GM19025 (cell line): ENCODE results near the gene IQCF5.
"Not testable (repeated sequence)": the region's sequence is repeated elsewhere in the genome, so short reads cannot be mapped to it uniquely, and the experiment has no call there.

ENCODE experiments used
- ATAC-seq: cut with Tn5 transposase; IDR thresholded peaks from one replicate; pipeline ENCODE4 v1.9.1; 2021; ENCODE audit warnings: mild to moderate bottlenecking, low read depth, moderate library complexity; ENCODE audit not compliant: unreplicated experiment

Gene IQCF5

DNA sequence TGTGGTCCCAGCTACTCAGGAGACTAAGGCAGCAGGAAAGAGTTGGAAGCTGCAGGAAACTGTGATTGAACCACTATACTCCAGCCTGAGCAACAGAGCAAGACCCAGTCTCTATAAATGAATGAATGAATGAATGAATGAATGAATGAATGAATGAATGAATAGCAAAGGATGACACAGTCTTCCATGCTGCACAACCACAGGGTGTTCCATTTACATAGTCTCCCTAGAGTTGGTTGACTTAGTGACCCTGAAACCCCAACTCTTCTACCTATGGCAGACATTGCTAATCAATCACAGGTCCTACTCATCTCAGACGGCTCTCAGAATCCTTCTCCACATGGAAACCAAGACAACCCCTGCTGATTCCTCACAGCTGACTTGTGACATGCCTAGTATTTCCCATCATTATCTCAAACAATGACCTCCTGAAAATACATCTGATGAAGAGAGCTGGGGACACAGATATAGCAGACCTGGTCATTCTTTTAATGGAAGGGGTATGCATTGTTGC is 2.1 kb downstream of the IQCF5 start:
- no peak for ATAC-seq

DNA sequence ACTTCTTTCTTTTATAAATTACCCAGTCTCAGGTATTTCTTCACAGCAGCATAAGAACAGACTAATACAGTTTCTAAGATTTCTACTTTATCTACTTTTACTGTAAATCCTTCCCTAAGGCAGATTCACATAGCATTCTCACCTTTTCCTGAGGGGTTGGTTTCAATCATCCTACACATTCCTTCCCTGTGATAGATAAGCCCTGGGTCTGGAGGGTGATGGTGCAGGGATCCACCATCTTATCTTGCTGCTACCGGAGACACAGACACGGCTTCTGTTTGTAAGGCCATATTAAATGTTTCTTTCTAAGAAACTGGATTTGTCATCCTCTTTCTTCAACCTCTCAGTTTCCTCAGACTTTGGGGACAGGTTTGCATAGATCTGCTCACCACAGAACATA is 6.1 kb downstream of the IQCF5 start:
- no peak for ATAC-seq

DNA sequence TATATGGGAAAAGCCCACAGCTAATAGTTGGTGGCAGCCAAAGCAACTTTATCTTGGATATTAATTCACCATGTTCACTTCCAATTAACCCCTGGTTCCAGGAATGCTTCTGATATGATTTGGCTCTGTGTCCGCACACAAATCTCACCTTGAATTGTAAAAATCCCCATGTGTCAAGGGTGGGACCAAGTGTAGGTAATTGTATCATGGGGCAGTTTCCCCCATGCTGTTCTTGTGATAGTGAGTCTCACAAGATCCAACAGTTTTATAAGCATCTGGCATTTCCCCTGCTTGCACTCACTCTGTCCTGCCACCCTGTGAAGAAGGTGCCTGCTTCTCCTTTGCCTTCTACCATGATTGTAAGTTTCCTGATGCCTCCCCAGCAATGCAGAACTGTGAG is 6.5 kb downstream of the IQCF5 start:
- ATAC-seq: not testable (repeated sequence)

DNA sequence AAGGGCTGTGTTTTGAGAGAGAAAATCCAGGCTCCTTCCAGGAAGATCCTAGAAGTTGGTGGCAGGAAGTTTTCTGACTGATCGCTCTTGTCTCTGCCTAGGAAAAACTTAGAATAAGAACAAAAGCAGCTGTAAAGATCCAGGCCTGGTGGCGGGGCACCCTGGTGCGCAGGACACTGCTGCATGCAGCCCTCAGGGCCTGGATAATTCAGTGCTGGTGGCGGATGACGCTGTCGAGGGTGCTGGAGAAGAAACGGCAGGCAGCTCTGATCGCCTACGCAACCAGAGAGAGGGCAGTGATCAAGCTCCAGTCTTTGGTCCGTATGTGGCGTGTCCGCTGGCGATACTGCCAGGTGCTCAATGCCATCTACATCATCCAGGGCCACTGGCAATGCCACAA is 12.5 kb downstream of the IQCF5 start:
- ATAC-seq: no peak

DNA sequence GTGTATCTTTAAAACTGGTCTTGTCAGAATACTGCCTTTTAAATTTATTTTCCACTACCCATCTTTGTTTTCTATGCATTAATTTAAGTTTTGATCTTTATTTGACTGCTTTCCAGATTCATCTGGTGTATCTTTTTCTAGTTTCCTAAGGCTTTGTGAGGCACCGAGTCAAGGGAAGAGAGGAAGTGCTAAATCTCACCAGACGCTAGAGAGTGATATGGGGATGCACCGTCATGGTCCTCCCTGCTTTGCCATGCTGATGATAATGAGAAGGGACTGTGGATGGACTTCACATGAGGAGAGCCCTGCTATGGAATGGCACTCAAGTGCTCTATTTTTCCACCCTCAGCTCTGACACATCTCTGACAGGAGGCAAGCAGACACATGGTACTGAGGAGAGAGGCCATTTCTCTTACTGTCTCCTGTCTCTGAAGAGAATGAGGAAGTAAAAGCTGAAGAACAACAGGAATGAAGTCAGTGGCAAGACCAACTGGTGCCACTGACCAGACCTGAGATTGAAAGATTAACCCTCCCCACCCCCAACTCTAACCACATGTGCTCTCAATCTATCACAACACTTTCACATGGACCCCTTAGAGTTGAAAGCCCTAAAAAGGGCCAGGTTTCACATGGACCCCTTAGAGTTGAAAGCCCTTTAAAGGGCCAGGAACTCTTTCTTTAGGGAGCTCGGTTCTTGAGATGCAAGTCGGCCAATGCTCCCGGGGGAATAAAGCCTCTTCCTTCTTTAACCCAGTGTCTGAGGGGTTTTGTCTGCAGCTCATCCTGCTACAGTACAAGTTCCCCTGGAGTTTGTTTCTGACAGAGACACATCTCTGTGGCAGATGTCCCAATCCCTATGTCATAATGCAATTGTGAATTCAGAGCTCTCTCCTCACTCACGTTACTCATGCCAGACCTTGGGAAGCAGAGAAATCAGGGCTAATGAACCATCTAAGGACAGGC is 14.4 kb downstream of the IQCF5 start, which contains the start of gene IQCF2:
TSS of gene IQCF2 (plus strand) at position 913 of the 963 bp plus-strand sequence. CDS start 52 bp downstream, outside the sequence.
- ATAC-seq: no peak

DNA sequence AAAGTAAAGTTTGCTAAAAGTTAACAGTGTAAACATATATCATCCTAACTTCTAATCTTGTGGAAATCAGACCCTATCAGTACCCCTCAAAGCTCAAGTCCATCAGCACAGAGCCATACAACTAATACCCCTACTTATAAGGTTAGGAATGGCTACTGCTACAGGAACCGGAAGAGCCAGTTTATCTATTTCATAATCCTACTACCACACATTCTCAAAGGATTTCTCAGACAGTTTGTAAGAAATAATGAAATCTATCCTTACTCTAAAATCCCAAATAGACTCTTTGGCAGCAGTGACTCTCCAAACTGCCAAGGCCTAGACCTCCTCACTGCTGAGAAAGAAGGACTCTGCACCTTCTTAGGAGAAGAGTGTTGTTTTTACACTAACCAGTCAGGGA is 20.0 kb downstream of the IQCF5 start:
- ATAC-seq: not testable (repeated sequence)

DNA sequence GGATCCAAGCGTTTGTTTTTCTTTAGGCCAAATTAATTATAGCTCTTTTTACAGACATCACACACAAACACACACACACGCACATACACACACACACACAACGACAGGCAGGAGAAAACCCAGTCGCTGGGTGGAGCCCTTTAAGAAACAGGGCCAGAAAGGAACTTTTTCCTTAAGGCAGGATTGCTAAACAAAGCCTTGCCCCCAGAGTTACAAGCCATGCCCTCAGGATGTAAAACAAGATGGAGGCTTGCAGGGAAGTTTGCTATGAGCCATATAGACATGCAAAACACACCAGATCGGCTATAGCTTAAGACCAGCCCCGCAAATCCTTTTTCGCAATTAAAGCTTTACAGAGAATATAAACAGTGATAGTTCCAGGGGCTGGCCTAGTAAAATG is 30.3 kb downstream of the IQCF5 start:
- no peak for ATAC-seq

DNA sequence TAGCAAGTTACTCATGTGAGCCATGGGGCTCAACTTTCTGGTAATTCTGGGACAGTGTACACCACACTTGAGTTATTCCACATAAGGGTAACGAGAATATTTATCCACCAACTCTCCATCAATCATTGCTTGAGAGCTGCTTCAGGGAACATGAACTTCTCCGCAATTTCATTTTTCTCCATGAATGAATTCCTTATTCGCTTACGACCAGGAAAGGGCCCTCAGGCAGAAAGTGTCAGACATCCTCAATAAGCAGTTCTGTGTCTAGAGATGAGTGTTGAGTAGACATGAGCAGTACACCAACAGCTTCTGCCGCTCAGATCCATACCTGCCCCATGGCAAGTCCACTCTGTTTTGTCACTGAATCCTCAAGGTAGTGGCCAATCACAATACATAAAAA is 38.8 kb downstream of the IQCF5 start:
- no peak for ATAC-seq

DNA sequence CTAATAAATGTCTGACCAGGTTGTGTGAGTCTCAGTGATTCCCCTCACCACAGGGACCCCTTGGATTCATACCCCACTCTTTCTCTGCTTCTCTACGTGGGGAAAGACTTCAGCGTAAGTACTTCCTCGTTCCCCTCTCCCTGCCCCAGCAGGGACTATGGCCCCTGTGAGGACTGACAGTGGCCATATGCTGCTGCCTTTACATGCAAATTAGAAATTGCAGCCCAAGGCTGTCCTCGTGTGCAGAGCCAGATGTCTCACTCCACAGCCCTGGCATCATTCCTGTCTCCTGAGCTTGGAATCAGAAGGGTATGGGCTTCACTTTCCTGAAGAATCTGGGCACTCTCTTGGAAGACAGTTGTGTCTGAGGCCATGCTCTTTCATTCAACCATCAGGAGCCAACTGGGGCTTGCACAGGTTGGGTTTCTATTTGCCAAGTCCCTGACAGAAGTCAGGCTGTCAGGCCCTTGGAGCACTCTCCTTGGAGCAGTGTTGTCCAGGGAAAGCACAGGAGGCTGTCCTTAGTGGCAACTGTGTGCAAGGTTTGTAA is 44.5 kb downstream of the IQCF5 start:
- no peak for ATAC-seq

DNA sequence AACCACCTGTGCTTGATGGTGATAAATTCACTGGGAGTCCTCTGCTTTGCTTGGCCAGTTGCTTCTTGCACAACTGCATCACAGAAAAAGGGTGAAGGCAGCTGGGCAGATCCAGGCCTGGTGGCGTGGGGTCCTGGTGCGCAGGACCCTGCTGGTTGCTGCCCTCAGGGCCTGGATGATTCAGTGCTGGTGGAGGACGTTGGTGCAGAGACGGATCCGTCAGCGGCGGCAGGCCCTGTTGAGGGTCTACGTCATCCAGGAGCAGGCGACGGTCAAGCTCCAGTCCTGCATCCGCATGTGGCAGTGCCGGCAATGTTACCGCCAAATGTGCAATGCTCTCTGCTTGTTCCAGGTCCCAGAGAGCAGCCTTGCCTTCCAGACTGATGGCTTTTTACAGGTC is 45.1 kb downstream of the IQCF5 start:
- no peak for ATAC-seq

DNA sequence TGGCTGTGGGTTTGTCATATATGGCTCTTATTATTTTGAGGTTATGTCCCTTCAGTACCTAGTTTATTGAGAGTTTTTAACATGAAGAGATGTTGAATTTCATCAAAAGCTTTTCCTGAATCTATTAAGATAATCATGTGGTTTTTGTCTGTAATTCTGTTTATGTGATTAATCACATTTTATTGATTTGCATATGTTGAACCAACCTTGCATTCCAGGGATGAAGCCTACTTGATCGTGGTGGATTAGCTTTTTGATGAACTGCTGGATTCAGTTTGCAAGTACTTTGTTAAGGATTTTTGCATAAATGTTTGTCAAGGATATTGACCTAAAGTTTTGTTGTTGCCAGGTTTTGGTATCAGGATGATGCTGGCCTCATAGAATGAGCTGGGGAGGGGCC is 47.1 kb downstream of the IQCF5 start:
- no peak for ATAC-seq
